Middle frontal gyrus (tissue), 1 donor: ENCODE results near the gene PGF.
"Not testable (repeated sequence)": the region's sequence is repeated elsewhere in the genome, so short reads cannot be mapped to it uniquely, and the experiment has no call there.

Source experiments
- DNase-seq: peaks from one replicate; pipeline ENCODE4 v3.0.0-alpha.2; 2015; ENCODE audit warnings: low spot score; ENCODE audit errors: extremely low spot score

The PGF gene

DNA sequence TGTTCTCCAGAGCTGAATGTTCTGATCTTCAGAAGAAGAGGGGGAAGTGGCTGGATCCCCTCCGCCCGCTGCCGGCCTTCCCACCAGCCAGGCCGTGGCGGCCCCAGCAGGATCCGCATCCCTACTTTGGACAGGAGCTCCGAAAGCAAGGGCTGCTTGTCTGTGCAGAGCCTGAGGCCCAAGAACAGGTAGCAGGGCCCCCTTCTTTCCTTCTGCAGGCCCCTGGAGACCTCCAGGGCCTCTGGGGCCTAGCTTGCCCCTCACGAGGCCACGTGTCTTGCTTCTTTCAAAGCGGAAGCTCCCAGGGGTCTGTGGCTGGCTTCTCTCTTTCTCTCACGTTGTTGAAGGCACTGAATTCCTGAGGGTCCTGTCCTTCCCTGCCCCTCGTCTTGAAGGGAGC is 13.2 kb downstream of the PGF start:
- DNase-seq, result no peak

DNA sequence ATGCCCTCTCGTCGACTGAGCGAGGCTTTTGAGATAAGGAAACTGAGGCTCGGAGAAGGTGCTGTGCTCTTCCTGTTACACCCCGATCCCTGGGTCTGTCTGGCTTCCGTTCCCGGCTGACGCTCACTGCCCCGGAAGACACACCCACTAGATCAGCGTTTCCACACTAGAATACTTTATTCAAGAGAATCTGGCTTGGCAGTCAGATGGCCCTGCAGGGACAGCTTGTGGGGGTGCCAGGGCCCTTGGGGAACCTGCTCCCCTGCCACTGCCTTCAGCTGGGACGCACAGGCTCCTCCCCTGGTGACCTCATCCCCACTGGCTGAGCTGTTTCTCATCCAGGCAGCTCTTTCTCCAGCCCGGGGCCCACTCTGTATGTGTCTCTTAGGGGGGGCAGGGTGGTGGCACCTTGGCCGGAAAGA is 13.7 kb downstream of the PGF start:
- DNase-seq, result no peak

DNA sequence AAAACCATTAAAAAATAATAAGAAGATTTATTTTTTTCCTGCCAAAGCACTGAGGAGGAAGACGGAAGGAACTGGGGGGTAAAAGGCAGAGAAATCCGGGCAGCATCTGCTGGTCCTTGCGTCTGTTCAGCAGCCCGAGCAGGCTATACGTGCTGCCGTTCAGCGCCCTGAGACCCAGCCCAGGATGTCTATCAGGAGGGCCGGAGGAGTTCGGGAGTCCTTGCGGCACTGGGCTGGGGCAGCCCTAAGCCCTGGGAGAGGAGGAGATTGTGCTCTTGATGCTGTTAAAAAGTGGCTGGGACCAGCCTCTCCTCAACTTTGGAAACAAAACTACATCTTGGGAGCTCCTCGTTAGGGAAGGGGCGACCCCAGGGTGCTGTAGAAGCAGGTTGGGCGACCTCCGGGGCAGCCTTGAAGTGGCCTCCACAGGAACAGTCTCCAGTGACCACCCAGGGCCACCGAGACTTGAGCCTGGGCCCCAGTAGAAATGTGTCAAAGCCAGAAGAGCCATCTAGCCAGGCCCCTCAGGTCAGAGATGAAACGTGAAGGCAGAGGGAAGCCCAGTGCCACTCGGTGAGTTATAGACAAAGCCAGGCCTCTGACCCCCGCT is 14.3 kb downstream of the PGF start:
- DNase-seq, result no peak

DNA sequence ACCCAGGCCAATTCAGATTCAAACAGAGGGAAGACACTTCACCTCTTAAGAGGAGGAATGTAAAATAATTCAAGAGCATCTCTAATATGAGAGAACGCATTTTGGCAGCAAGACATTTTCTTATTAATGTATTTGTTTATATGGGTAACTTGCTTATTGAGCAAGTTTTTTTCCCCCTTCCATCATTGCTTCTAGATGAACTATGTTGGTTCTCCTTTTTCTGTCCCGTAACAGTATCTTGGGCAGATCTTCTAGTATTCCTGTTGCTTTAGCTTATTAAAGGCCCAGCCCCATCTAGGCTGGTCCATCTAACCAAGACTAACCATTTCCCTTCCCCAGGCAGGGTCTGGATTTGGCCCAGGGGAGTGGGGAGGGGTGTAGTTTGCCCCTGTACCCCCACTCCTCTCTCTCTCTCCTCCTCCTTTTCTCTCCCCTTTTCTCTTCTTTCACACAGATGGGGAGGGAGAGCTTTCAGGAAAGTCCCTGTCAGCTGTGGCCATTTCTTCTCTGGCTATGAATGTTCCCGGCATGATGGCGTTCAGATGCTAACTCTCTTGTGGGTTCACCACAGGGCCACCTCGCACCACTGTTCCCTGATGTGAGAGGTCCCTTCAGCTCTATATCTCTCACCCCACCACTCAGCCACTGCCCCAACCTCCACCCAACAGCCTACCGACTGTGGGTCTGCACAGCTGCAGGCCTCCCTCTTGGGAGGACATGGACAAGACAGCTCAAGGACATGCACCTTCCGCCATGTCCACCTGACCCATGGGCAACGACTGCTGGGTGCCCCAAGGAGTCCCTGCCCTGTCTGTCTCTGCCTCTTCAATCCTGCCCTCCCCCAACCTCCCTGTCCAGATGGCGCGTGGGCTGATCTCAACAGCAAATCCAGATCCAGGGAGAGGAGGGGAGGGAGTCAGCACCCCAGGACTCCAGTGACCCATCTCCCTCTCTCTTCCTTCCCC is 16.6 kb downstream of the PGF start:
- no peak for DNase-seq

DNA sequence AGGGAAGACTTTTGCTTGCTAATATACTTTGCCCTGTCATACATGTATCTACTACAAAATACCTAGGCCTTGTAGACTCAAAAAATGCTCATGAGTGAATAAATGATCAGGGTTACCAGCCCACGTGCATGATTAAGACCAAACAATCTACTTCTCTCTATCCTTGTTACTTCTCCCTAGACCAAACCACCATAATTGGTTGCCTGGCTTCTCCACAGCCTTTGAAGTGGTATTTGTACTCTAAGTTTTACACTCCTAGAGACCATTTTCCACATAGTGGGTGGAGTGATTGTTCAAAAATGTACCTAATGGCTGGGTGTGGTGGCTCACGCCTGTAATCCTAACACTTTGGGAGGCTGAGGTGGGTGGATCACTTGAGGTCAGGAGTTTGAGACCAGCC is 18.2 kb downstream of the PGF start:
- no peak for DNase-seq

DNA sequence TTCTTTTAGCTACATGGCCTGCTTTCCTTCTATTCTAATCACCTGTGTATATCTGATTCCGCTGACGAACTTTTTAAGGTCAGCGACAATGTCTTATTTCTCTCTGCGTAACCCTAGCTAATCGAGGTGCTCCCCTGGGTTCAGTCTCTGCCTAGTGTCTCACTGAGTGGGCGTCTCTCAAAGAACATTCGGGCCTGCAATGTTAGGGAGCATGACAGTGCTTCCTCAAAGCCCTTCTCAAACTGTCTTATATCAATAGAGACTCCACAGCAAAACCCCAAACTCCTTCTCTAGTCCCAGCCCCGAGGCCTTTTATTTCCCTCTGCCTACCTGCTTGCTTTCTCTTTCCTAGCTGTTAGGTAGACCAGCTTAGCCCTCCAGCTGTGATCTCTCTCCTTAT is 18.7 kb downstream of the PGF start:
- no peak for DNase-seq

DNA sequence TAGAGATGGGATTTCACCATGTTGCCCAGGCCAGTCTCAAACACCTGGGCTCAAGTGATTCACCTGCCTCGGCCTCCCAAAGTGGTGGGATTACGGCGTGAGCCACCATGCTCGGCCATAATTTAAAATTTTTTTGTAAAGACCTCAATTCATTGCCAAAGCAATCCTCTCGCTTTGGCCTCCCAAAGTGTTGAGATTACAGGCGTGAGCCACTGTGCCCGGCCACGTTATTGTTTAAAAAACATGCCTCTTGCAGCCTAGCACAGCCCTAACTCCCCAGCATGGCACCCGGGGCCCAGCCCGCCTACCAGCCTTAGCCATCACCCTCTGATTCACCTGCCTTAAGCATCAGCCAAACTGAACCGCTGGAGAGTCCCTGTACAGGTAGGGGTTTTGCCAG is 19.2 kb downstream of the PGF start:
- no peak for DNase-seq

DNA sequence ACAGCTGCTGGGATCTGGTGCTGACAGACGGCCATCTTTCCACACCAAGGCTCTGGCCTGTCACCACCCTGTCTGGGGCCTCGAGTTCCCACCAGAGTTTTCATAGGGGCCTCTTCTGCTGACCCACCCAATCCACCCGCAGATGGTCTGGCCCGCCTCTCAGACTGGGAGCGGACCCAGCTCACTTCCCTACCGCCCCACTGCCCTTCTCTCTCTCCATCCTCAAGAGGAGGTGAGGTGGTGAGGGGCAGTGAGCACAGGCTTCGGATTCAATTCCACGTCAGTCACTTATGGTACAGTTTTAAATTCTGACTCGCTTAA is 20.1 kb downstream of the PGF start:
- DNase-seq, result no peak

DNA sequence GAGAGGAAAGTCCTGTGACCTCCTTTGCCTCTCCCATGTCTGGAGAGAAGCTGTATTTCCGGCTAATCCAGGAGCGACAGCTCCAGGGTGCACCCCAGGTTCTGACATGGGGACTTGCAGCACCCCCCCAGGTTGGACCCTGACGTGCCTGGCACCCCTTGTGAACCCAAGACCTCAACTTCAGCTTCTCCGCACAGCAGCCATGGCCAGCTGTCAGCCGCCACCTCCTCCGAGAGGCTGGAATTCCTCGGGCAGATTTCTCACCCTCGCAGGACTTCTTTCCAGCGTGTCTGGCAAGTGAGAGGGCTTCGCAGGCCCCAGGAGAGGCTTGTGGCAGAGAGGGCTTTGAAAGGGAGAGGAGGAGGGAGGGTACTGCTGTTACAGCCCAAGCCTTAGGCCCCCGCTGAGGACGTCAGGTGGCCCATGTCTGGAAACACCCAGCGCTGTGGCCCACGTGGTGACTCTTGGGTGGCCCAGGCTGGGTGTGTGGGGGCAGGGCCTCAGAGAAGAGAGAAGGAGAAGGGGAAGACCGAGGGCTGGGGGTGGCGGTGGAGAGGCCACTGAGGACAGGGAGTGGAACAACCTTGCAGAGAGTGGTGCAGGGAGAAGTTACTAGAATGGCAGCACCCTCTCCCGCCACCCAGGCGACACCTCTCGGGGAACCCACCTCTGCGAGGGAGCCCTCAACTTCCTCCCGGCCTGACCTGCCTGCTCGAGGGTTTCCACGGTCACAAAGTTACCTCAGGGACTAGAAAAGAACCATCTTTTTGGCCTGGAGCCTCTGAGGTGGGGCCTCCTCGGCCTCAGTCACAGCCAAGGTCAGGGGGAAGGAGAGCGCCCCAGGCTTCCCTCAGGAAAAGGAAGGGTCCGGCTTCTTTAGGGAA is 20.7 kb downstream of the PGF start:
- DNase-seq, result no peak

DNA sequence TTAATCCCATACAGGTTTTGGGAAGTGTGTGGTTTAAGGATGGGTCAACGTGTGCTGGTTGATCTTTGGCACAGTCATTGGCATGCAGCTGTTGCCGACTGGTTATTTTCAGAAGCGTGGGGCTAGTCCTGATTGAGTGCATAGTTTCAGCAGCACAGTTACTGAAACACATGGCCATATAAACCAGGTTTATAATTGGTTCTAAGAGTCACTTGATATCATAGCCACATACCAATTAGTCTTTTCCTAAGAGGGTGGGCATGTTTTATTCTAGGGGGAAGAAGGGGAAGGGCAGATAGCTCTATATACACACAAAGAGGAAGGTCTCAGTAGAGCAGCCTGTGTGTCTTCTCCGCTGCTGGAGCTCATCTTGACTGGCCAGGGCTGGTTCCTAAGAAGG is 21.4 kb downstream of the PGF start:
- DNase-seq, result no peak

DNA sequence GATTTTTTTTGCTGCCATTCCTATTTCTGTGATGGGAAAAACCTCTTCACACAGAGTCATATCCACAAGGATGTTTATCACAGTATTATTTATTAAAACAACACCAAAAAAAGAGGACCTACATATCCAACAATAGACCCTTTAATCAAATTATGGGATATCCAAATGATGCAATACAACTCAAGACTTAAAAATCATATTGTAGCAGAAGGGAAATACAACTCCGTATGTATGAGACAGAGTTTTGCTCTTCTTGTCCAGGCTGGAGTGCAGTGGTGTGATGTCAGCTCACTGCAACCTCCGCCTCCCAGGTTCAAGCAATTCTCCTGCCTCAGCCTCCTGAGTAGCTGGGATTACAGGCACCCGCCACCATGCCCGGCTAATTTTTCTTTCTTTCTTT is 22.5 kb downstream of the PGF start:
- not testable (repeated sequence) for DNase-seq

DNA sequence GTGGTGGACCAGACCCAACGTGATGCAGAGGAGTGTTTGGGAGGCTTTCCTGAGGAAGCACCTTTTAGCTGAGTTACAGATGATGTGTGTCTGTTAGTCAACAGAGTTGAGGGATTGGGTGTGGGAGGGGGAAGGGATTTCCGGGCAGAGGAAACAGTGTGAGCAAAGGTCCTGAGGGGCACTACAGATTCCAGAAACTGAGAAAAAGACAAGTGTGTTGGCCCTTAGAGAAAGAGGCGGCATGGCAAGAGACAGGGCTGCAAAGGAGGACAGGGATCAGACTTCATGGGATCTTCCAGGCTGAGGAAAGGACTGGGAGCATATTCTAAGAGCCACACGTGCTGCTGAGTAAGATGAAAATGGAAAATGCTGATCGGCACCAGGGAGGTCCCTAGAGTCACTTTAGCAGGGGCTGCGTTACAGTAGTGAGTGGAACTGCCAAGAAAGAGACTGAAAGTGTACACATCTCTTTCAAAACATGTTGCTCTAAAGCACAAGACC is 22.9 kb downstream of the PGF start:
- no peak for DNase-seq

DNA sequence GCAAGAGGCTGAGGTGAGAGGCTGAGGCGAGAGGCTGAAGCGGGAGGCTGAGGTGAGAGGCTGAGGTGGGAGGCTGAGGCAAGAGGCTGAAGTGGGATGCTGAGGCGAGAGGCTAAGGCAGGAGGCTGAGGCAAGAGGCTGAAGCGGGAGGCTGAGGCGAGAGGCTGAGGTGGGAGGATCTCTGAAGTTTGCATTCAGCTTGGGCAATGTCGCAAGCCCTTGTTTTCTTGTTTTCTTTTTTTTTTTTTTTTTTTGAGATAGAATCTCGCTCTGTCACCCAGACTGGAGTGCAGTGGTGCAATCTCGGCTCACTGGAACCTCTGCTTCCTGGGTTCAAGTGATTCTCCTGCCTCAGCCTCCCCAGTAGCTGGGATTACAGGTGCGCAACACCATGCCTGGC is 23.7 kb downstream of the PGF start:
- DNase-seq, result not testable (repeated sequence)

DNA sequence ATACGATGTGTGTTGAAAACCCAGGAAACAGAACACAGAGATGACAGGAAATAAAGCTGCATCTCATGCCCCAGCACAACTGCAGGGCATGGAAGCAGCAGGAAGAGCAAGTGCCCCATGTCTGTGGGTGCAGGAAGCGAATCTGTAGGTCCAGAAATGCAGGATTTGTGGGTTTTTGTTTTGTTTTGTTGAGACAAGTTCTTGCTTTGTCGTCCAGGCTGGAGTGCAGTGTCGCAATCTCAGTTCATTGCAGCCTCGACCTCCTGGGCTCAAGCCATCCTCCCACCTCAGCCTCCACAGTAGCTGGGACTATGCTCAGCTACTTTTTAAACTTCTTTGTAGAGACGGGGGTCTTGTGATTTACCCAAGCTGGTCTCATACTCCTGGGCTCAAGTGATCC is 26.2 kb downstream of the PGF start:
- no peak for DNase-seq

DNA sequence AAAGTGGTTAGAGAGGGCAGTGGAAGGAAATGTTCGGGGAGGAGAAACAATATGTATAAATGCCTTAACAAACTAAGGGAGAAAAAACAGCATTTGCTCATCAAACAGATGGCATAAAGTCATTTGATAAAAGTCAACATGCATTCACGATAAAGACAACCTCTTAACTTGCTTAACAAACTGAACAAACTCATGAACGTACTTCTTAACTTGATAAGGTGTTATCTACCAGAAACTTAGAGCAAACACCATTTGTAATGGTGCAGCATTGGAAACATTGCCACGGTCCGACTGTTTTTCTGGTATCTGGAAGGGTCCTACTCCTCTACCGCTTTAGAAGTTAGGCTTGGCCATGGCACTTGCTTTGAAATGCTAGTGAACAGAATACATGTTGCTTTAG is 28.2 kb downstream of the PGF start:
- no peak for DNase-seq

DNA sequence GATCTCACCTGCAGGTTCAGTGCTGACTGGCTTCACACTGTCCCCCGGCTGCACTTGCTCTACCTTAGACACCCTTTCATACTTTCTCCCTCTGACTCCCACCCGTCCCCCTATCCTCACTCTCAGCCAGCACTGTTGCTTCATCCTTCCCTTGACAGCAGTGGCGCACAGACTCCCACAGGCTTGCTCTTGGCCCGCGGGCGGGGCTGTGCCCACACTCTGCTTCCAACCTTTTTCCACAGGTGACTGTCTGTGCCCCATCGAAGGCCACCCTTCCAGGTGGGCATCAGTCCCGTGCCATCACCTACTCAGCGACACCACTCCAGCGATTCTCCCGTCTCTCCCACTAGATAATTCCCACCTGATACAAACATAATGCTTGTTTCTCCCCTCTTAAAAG is 31.3 kb downstream of the PGF start:
- no peak for DNase-seq

DNA sequence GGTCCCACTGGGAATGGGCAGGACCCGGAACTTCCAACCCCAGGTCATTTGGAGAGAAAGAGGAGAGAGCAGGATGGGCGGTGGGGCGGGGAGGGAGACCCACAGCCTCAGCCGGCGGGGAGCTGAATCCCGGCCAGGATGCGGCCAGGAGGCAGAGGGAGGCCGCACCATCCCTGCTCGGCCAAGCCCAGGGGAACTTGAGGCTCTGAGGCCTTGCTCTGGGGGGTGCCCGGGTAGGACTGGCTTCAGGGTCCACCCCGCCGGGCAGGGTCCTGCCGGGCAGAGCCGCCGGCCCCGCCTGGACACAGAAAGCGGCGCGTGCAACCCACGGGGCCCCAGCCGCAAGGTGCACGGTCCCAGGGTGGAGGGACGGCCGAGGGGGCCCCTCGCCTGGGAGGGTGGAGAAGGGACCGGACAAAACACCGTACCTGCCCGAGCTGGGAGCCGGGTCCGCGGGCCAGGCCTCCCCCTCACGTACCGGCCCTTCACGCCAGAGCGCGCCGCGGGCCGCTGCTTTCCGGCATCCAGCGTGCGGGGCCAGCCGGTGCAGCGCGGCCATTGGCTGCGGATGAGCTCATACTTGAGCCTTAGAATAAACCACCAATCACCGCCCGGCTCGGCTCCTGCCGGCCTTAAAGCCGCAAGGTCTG is 32.5 kb downstream of the PGF start, which contains the start of gene RPS6KL1:
Gene RPS6KL1 (minus strand): TSS at position 509 of the 650 bp plus-strand sequence. CDS start 1,719 bp downstream, outside the sequence.
- peak; percentile 87 for DNase-seq

DNA sequence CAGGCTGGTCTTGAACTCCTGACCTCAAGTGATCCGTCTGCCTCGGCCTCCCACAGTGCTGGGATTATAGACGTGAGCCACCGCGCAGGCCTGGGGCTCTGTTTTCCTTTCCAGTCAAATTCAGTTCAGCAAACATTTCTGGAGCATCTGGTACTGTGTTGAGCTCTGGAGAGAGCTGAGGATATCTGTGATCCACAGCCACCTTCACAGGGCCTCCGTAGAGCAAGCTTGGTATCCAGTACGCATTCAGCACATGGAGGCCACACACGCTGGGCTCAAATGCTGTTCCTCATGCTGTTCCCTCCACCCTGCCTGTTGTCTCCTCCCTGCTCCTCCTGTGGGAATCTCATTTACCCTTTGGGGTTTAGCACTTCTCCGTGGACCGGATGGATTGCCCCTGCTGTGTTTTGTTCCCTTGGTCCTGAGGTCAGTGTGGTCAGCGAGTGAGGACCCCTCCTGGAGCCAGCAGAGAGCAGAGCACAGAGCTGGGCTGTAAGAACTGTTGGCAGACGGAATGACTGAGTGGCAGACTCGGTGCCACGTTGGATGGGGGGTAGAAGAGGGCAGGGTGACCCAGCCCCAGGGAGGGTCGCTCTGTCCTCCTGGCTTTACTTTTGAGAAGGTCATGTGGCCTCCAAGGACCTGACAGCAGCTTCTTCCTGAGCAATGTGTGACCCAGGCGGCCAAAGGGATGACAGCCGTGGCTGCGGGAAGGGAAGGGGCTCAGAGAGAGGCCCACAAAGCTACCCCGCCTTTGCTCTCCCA is 33.2 kb downstream of the PGF start:
- no peak for DNase-seq

DNA sequence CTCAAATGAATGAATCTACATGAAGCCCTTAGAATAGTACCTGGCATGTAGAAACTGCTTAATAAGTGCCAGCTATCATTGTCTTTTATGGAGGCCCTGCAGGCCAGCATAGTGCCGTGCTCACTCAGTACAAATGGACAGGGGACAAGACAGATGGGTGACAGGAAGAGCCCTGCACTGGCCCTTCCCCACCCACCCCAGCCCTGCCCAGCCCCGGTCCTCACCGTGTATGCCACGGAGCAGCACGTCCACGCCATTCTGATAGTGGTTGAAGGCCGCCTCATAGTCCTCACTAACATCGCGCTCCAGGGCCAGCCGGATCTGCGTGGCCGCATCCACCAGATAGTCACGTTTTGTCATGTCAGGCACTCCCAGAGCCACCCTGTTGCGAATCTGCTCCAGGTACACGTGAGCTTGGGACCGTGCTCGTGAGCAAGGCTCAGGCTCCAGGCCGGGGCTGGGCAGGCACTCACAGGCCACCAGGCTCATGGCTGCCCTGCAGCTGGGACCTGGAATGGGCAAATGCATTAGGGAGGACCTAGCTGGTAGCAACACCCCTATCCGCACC is 34.3 kb downstream of the PGF start:
- DNase-seq, result no peak

DNA sequence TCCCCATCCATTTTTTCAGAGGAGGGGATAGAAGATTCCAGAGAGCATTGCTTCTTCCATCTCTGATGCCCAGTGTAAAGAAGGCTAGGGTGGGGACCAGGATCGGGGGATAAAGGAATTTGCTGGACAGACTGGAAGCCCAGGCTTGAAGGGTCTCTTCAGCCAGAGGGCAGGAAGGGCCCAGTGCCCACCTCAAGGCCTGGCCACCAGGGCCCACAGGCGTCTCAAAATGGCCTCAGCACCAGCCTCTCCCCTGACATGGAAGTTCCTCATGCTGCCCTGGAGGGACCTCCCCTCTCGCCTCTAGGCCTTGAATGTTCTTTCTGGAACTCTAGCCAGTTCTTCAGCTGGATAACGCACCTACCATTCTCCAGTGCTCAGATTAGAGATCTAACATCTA is 35.1 kb downstream of the PGF start:
- no peak for DNase-seq
